ENCODE measurements around the gene TSGA10.
"Not testable (repeated sequence)": the region's sequence is repeated elsewhere in the genome, so short reads cannot be mapped to it uniquely, and the experiment has no call there.

TSGA10 gene

DNA sequence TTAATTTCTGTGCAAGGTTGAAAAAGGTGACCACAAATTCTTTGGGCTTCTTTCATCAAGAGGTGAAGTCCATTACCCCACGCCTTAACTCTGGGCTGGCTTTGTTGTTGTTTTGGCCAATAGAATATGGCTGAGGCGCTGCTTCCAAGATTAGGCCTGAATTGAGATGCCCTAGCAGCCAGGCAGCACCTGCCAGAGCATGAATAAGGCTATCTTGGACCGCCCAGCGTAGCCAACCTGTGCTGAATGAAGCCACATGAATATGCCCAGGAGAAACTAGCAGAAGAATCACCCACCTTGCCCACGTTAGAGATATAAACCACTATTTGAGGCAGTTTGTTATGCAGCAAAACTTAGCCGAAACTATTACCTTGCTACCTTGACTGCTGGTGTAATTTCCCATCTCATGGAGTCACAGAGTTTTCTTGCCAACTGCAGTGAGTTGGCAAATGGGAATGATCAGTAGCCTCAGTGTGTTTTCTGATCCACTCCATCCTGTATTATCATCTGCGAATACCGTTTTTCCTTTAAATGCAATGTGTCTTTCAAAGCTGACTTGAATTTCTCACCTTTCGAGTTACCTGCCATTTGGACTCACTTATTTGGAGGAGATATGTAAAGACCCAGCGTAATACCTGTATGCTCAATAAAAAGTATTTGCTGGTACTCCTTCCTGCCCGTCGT lies 679 bp downstream of the TSGA10 start:
- DNase-seq, result no peak

DNA sequence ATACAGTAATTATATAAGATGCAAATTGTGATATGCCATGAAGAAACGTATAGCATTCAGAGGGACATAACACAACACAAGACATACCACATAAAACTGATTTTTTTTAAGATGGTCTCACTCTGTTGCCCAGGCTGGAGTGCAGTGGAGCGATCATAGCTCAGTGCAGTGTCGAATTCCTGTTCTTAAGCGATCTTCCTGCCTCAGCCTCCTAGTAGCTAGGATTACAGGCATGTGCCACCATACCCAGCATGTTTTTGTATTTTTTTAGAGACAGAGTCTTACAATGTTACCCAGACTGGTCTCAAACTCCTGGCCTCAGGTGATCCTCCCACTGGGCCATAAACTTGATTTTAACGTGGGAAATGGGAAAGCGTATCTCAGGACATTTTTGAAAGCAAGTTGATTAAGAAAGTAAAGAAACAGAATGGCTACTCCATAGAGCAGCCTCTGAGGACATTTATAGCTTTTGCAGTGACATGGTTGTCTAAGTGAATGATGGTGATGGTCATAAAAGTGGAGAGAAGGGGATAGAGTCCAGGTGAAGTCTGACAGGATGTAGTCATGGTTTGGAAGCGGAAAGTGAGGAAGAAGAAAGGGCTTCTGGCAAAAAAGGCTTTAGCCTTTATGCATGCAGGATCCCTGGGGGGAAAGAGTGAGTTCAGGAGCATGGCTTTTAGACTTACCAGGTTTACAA lies 2.4 kb downstream of the TSGA10 start:
- no peak for DNase-seq

DNA sequence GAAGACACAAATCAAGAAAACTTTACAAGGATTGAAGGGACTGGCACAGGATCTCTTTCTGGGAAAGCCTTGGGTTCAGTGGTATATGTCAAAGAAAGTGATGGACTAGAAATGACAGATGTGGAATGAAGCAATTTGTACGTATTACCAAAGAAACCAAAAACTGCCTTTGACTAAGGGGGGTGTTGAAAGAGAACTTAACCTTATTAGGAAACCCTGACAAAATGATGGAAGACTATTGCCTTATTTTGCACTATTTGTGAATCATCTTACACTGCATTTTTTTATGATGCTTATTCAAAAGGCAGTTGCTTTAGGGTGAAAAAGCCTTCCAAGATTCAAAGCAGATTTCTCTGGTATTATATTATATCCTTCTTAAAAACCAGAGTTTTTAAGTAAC lies 4.0 kb downstream of the TSGA10 start:
- DNase-seq, result no peak

DNA sequence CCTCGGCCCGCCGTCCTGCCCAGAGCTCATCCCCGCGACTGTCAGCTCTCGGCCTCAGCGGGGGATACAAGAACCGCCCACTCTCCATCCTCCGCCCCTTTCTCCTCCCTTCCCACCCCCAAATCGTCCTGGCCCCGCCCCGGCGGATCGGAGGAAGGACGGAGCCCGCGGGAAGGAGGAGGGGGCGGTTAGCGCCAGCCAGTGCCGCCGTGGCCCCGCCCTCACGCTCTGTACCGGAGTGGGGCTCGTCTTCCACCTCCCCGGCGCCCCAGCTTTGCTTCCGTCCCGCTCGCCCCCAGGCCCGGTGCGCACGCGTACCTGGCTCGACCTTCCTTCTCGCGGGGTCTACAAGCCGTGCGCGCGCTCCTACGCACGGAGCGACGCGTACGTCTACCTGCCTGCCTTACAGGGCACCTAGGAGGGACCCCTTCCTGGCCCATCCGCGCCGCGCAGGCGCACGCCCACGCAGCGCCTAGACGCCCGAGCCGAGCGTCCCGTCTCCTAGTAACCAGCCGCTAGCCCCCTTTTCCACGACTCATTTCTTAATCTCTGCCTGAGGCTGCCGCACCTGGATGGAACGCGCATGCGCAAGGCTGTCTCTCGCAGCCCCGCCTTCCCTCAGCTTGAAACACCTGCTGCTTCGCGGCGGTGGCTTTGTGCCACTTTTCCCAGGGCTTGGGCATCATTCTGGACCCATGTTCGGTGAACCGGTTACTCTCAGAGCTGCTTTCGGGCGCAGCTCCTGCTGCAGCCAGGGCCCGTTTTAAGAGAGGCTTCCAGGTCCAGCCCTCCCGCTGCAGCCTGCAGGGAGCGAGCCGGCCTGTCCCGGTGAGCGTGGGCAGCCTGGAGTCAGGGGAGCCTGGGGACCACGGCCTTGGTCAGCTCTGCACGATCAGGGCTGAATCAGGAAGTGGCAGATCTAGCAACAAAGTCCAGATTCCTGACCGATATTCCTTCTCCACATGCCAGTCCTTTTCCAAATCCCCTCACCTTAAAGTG lies 13.3 kb downstream of the TSGA10 start, which contains the start of gene C2orf15:
C2orf15 (plus strand) TSS at position 598 of the 999 bp plus-strand sequence. CDS start 8,852 bp downstream, outside the sequence.
- peak; percentile 85 for DNase-seq

DNA sequence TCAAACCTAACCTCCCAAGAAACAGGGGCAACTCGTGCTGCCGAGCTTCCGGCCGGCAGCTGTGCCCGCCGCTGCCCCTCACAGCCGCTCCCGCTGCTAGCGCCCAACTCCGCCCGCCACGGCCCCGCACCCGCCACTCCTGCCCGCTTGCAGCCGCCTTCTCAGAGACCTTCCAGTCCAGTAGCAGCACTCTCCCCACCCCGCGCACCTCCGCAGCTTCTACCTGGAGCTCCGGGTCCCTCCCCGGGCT lies 14.0 kb downstream of the TSGA10 start:
- peak; percentile 51 for DNase-seq

DNA sequence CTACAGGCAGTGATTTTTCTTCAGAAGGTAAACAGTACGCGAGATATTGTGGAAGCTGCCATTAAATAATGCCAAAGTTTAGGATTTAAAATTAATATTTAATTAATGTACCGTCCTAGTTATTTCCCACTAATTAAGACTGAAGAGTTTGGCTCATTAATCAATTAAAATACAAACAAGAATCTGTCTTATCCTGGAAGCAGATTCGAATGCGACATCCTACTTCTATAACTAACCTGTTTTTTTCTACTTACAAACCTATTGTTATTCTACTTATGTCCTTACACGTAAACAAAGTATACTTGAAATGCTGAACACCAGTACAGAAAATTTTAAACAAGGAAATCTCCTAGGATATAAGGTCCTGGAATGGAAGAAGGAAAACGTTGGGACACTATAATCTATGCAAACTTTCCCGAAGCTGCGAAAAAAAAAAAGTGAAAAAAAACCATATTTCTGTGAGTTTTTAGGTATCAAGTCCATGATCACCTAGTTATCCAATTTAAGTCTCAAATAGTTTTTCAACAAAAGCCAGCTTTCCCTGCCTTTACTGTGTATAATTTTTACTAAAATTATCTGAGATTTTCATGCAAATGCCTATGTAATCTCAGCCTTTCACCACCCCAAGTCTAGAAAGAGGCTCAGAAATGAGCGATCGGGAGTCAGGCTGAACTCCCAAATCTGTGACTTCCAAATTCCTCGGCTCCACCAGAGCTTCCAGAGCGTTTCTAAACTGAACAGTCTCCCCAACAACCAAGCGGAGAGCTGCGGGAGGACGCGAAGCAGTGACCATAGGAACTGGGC lies 14.5 kb downstream of the TSGA10 start:
- no peak for DNase-seq

- DNase-seq, result no peak
Measured at GRCh38 chr2:99139003-99139402, 15.7 kb downstream of the TSGA10 start.

DNA sequence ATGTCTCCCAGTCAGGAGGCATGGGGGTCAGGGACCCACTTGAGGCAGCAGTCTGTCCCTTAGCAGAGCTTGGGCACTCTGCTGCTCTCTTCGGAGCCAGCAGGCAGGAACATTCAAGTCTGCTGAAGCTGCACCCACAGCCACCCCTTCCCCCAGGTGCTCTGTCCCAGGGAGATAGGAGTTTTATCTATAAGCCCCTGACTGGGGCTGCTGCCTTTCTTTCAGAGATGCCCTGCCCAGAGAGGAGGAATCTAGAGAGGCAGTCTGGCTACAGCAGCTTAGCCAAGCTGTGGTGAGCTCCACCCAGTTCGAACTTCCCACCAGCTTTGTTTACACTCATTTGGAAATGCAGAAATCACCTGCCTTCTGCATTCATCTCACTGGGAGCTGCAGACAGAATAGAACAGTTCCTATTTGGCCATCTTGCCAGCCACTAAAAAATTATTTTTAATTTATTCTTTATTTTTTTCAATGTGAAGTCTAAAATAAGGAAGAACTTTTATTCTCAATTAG lies 19.6 kb downstream of the TSGA10 start:
- not testable (repeated sequence) for DNase-seq

DNA sequence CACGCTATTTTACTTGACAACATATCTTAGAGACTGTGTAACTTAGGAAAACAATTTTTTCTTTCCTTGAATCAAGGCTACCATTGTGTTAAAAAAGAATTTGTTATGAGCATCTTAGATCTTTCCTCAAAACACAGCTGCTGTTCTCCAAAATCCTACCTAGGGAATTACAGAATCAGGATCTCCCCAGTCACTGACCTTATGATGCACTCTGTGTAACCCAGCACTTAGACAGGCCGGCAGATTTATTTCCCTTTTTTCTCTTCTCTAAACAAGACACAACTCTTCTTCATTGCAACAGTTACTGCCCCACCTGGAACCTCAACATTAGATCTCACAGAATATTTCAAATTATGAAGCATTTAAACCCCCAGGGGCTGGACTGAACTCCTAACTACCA lies 26.8 kb downstream of the TSGA10 start:
- no peak for DNase-seq

DNA sequence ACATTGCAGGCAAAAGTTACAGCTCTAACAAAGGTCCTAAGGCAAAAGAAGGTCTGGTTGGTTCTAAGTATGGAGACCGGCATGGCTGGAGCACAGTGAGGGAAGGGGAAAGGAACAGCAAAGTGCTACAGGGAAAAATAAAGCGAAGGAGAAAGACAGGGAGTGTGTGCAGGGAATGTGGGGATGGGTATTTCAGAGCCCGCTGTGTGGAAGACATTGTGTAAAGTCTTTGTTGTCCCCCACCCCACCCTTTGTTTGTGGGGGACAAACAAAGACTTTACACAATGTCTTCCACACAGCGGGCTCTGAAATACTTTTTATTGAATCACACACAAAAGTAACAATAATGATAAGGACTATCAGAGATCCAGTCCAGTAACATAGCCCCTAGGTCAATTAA lies 42.1 kb downstream of the TSGA10 start:
- no peak for DNase-seq

- DNase-seq, result no peak
Measured at GRCh38 chr2:99111945-99112344, 42.8 kb downstream of the TSGA10 start.

DNA sequence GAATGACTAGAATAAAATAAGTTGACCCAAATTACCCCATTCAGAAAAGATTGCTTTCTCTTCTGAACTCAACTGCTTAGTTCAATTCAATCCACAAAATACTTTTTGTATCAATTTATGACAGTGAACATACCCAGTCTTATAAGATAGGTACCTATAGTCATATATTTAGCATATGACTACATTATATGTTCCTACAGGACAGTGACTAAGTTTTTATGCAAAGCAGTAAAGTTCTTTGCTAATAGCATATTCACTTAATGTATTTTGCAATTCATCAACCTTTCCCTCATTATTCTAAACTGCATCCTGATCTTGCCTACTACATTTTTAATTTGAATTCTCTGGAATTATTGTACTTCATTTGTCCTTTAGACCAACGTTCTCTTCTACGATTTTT lies 43.5 kb downstream of the TSGA10 start:
- DNase-seq, result no peak

DNA sequence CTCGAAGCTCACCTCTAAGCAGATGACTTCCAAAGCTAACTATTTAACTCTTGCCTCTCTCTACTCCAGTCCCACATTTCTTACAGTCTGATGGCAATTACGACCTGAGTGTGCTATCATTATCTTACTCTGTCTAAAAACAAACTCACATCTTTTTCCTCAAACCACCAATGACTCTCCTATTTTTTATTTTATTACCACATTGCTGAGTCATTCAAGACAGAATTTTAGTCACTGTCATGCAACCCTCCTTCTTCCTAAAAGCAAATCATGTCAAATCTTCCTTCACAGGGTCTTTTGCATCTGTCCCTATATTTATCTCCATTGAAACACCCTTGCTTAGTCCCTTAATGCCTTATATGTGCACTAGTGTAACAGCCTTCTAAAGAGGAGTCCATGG lies 47.8 kb downstream of the TSGA10 start:
- no peak for DNase-seq

DNA sequence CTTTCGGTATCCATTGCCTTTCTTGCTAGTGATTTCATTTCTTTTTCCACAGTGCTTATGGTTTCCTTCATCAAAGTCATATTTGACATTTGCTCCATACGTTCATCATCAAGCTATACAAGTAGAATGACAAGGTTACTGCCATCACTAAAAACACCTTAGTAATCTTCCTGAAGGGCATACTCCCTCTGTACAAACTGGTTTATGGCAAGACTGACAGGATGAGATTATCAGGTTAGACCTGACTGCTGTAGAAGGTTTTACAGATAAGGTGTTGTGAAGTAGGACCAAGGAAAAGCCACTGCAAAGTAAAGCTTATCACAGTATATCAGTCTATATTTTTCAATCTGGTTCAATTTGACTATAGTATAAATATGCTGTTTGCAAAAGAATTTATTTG lies 50.7 kb downstream of the TSGA10 start:
- DNase-seq, result no peak

DNA sequence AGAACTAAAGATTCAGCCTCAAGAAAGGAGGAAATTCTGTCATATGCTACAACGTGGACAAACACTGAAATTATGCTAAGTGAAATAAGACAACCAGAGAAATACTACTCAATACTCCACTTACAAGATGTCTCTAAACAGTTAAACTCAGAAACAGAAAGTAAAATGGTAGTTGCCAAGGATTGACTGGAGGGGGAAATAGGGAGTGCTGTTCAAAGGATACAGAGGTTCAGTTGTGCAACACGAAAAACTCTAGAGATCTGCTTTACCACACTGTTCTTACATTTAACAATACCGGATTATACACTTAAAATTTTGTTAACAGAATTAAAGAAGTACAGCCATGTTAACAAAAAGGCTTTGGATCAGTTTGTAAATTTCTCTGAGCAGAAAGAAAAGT lies 53.0 kb downstream of the TSGA10 start:
- DNase-seq, result no peak

- DNase-seq, result no peak
Measured at GRCh38 chr2:99096728-99097127, 58.0 kb downstream of the TSGA10 start.

GRCh38 chr2:99088017-99088416 lies 66.7 kb downstream of the TSGA10 start:
- DNase-seq, result no peak

- DNase-seq, result no peak
Measured at GRCh38 chr2:99086385-99086784, 68.4 kb downstream of the TSGA10 start.

- DNase-seq, result no peak
Measured at GRCh38 chr2:99085421-99085820, 69.3 kb downstream of the TSGA10 start.

DNA sequence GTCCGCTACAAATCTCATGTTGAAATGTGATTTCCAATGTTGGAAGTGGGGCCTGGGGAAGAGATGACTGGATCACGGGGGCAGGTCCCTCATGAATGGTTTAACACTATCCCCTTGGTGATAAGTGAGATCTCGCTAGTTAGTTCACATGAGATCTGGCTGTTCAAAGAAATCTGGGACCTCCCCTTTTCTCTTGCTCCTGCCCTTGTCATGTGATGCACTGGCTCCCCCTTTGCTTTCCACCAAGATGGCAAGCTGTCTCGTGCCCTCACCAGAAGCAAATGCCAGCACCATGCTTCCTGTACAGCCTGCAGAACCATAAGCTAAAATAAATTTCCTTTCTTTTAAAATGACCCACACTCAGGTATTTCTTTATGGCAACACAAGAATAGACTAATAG lies 70.5 kb downstream of the TSGA10 start:
- DNase-seq, result no peak

DNA sequence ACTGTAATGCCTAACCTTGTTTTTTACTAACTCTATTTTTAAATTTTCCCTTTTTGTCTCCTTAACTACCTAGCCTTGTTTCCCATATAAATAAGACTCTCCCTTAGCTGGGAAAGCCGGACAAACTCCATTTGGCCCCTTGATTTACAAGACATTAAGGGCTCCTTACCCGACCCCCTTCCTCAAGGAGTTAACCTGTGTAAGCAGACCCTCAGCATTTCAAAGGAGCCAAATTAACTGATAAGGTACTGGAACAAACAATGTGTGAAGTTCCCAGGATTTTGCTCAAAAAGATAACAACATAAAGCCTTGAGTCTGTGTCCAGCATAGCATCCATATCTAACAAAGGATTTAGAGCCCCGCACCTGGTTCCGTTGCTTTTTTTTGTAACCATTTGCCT lies 72.9 kb downstream of the TSGA10 start:
- DNase-seq, result no peak

DNA sequence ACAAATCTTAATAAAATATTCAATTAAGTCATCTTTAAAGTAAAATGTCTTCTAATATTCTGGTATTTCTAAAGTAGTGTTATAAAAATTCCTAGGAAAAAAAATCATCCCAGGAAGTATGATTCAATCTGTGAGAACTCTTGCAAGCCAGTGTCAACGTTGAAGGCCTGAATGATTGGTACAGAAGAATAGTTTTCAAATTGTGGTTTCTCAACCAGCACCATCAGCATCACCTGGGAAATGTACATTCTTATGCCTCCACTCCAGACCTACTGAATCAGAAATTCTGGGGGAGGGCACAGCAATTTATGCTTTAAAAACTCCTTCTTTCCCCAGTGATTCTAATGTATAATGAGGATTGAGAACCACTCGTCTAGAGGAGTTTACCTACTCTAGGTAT lies 75.5 kb downstream of the TSGA10 start:
- no peak for DNase-seq

- no peak for DNase-seq
Measured at GRCh38 chr2:99072551-99072950, 82.2 kb downstream of the TSGA10 start.

Measured in DMS 273 treated with DMSO at 0.1 percent for 48 hours (cell line).